Adipocyte (in vitro differentiated cells): Measurements from ENCODE around the gene REEP3.
A peak's percentile ranks its signal among the peaks of the same experiment; 100 is the strongest.

Experiments
- DNase-seq: peaks from one replicate; pipeline ENCODE4 v3.0.0-alpha.2; 2015; ENCODE audit warnings: low read depth
- H3K27me3 ChIP-seq: replicated peaks from 2 replicates; pipeline ENCODE4 v1.7.0; 2013; ENCODE audit warnings: mild to moderate bottlenecking, low read length, moderate library complexity; ENCODE audit not compliant: control insufficient read depth, insufficient read depth
- H3K36me3 ChIP-seq: 2 replicates; pipeline ENCODE4 v1.7.0; 2013; ENCODE audit warnings: low read length, mild to moderate bottlenecking, moderate library complexity; ENCODE audit not compliant: control insufficient read depth, insufficient read depth, severe bottlenecking
- H3K4me1 ChIP-seq: 2 replicates; pipeline ENCODE4 v1.7.0; 2013; ENCODE audit warnings: mild to moderate bottlenecking, low read length, moderate library complexity; ENCODE audit not compliant: control insufficient read depth, insufficient read depth
- H3K4me3 ChIP-seq: 2 replicates; pipeline ENCODE4 v1.7.0; 2013; ENCODE audit warnings: mild to moderate bottlenecking, low read length, moderate library complexity
- H3K9ac ChIP-seq: 2 replicates; pipeline ENCODE4 v1.7.0; 2013; ENCODE audit warnings: mild to moderate bottlenecking, low read length, moderate library complexity
- H3K9me3 ChIP-seq: 2 replicates; pipeline ENCODE4 v1.7.0; 2013; ENCODE audit warnings: mild to moderate bottlenecking, low read length, moderate library complexity; ENCODE audit not compliant: control insufficient read depth

The REEP3 gene

DNA sequence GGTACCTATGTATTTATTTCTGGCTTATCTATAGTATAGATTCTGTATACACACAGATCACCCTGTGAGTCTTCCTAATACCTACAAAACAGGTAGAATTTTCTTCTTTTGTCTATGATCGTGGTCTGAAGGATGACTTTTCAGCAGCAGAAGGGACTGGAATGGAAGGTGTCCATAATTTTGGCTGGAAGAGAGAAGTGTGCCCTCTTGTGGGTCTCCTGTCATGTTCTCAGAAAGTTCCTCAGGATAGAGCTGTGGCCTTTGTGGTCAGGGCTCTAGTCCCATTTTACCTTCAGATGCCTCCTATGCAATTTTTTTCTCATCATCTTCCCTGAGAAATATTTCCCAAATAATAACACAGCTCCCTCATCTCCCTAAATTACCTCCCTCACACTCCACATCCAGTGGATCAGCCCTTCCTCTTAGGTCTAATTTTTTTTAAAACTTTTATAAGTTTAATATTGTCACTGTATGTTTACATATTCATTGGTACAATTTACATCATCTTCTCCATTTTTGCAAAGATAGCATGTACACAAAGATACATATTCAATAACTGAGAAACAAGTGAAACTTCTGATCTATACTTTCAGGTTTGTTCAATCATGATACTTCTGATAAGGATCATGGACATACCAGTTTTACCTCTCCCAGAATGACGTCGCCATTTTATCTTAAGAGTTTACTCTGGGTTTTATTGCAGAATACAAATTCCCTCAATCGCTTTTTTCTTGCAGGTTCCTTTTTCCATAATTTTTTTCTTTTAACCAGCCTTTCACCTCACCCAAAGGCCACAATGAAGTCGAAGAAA is 112.7 kb downstream of the REEP3 start:
- H3K36me3 ChIP-seq: no peaks in the 10 kb centered on the region
- no peaks in the 10 kb centered on the region for H3K9me3 ChIP-seq
- DNase-seq: peak; percentile 65
- H3K9ac ChIP-seq: no peak overlapping the region
- H3K4me1 ChIP-seq: peaks cover 19% of the 10 kb centered on the region
- H3K4me3 ChIP-seq: no peak overlapping the region
- no peaks in the 10 kb centered on the region for H3K27me3 ChIP-seq

DNA sequence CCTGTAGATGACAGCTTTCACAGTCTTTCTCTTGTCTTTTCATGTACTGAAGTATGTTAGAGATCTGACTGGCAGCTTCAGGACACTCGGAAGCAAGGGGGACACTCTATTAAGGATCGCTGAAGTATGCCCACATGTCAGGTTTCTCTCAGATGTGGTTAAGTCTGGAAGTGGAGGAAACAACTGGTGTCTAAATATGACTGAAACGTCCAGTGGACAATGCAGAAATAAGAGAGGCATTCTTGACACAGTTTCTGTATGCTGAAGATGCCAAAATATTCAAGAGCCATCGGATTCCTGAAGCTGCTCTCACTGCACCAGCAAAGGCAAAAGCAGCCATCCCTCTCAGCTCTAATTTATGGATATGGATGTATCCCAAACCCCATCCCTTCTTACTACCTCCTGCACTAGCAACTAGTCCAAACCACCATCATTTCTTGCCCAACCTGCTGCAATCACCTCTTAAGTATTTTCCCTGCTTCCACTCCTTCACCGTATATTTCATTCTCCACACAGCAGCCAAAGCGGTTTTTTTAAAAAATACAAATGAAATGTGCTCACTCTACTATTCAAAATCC is 113.4 kb downstream of the REEP3 start:
- Histone ChIP-seq H3K9ac (no peak overlapping the region), H3K27me3 (no peaks in the 10 kb centered on the region), H3K9me3 (no peaks in the 10 kb centered on the region), H3K4me1 (peaks cover 17% of the 10 kb centered on the region), H3K36me3 (no peaks in the 10 kb centered on the region), H3K4me3 (no peak overlapping the region)
- no peak for DNase-seq

DNA sequence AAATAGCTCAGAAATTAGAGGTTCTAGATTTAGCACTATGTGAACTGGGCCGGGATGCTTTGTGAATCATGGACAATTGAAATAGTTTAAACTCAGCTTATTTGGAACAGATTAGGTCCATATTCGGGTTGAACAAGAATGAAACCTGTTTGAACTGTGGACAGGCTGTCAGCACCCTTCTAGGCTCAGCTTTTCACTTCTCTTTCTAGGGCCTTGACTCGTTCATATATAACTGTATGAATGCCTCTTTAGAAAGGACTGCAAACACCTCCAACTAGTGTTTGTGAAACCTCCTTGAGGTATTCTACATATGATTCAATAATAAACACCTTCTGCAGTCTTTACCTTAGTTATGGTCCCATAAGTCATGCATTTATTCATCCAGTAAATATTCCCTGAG is 115.6 kb downstream of the REEP3 start:
- Histone ChIP-seq H3K4me1 (peaks cover 6% of the 10 kb centered on the region), H3K36me3 (no peaks in the 10 kb centered on the region), H3K9me3 (no peaks in the 10 kb centered on the region), H3K27me3 (no peaks in the 10 kb centered on the region), H3K9ac (no peak overlapping the region), H3K4me3 (no peak overlapping the region)
- no peak for DNase-seq

DNA sequence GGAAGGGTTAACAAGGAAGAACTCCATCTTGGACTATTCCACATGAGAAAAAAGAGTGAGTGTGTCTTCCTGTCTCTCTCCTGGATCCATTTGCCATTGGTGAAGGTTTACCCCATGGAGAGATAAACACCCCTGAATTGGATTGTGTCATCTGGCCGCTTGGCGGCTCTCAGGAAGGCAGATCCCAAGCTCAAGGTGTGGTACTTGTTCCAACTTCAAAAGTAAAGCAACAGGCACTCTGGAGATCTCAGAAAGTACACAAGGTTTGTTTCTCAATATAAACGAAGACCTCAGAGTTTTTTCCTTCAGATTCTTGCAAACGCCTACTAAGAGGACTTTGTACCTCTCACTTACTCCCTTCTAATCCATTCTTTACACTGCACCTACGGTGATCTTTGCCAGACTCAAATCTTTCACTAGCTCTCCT is 116.7 kb downstream of the REEP3 start:
- no peaks in the 10 kb centered on the region for H3K27me3 ChIP-seq
- no peak overlapping the region for H3K9ac ChIP-seq
- no peak overlapping the region for H3K4me3 ChIP-seq
- no peaks in the 10 kb centered on the region for H3K36me3 ChIP-seq
- no peaks in the 10 kb centered on the region for H3K4me1 ChIP-seq
- no peak for DNase-seq
- H3K9me3 ChIP-seq: no peaks in the 10 kb centered on the region

DNA sequence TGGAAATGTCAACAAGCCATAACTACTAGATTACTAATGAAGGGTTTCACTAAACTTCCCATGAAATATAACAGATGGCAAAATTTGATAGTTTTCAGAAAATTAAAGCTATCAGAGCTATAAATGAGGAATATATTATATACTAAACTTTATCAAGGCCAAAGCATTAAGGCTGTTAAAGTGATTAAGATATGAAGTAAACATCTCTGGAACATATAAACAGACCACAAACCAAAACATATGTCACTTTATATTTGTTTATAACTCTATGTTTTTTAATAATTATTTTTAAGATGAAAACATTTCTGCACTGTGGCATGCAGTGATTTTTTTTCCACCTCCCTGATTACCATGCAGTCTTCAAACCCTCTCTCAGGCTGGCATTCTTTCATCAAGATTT is 120.2 kb downstream of the REEP3 start:
- Histone ChIP-seq H3K9me3 (no peaks in the 10 kb centered on the region), H3K4me1 (no peaks in the 10 kb centered on the region), H3K27me3 (no peaks in the 10 kb centered on the region), H3K9ac (no peak overlapping the region), H3K4me3 (no peak overlapping the region), H3K36me3 (no peaks in the 10 kb centered on the region)
- no peak for DNase-seq

DNA sequence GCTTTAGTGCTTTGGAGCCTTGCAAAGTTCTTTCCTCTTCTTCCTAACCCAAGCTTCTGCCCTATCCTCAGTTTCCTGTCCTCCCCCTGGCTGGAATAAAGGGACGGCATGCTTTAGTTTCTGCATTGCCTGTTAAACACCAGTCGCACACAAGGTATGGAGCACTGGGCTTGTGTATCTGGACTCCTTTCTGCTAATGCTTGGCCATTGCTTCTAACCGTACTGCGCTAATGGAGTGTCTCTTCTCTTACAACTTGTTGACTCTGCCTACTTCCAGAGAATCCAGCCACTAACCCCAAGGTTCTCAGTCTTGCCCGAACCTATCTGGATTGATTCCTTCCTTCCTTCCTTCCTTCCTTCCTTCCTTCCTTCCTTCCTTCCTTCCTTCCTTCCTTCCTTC is 120.6 kb downstream of the REEP3 start:
- Histone ChIP-seq H3K4me1 (no peaks in the 10 kb centered on the region), H3K27me3 (no peaks in the 10 kb centered on the region), H3K36me3 (no peaks in the 10 kb centered on the region), H3K4me3 (no peak overlapping the region), H3K9me3 (no peaks in the 10 kb centered on the region), H3K9ac (no peak overlapping the region)
- DNase-seq: no peak

DNA sequence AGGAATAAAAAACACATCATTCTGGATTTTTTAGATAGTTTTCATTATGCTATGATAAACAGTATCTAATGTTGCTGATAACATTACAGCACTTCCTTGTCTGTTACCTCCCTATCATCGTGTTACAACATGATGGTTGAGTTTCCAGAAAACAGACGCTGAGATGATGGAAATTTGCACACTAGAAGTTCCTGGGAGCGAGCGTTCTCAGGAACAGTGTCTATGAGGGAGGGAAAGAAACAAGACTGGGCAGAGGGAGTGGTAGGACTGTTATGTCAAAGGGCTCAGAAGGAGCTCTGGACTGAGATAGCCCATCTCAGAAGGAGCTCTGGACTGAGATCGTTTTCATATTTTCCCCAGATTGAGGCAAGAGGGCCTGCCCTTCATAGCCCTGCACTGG is 121.6 kb downstream of the REEP3 start:
- no peak overlapping the region for H3K9ac ChIP-seq
- no peaks in the 10 kb centered on the region for H3K36me3 ChIP-seq
- H3K27me3 ChIP-seq: no peaks in the 10 kb centered on the region
- H3K9me3 ChIP-seq: no peaks in the 10 kb centered on the region
- no peaks in the 10 kb centered on the region for H3K4me1 ChIP-seq
- H3K4me3 ChIP-seq: no peak overlapping the region
- DNase-seq: no peak

DNA sequence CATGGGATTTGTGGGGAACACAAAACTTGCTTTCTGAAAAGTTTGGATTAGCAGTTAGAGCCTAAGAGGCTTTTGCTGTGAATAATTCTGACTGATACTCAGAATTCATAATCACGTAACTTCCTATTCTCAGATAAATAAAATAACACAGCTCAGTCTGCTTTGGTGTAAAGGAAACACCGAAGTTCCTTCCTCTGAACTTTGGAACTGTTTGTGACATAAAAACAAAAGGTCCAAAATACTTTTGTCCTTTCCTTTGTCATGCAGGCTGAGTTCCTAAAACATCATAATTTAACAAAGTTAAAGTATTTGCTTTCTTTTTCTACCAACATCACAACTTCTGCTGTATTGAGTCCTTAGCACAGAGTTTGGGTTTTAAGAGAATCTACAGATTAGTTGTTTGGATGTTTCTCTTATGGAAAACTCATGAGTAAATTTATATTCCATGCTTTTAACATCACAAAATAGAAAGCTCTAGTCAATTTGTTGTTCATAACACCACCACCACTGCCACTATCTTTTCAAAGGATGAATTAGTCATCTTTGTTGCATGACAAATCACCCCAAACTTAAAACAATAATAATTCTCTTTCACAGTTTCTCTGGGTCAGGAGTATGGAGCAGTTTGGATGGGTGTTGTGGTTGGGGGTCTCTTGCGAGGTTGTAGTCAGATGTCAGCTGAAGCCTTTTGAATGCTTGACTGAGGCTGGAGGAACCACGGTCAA is 123.4 kb downstream of the REEP3 start:
- H3K9ac ChIP-seq: no peak overlapping the region
- H3K27me3 ChIP-seq: no peaks in the 10 kb centered on the region
- no peak for DNase-seq
- no peaks in the 10 kb centered on the region for H3K9me3 ChIP-seq
- no peaks in the 10 kb centered on the region for H3K4me1 ChIP-seq
- no peaks in the 10 kb centered on the region for H3K36me3 ChIP-seq
- H3K4me3 ChIP-seq: no peak overlapping the region

DNA sequence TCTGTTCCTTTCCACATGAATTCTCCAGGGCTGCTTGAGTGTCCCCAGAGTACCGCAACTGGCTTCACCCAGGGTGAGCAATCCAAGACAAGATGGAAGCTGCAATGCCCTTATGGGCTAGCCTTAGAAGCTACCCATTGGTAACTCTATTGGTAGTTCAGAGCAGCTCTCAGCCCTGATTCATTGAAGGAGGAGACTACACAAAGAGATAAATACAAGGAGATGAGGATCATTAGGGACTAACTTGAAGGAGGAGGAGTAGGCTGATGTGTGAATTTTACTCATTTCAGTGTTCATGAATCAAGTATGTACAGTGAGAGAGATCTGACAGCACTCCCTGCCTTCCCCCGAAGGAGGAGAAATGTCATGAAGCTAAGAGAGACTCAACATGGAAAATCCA is 124.0 kb downstream of the REEP3 start:
- no peak overlapping the region for H3K9ac ChIP-seq
- H3K4me3 ChIP-seq: no peak overlapping the region
- no peaks in the 10 kb centered on the region for H3K36me3 ChIP-seq
- no peaks in the 10 kb centered on the region for H3K9me3 ChIP-seq
- H3K27me3 ChIP-seq: no peaks in the 10 kb centered on the region
- DNase-seq: no peak
- no peaks in the 10 kb centered on the region for H3K4me1 ChIP-seq

DNA sequence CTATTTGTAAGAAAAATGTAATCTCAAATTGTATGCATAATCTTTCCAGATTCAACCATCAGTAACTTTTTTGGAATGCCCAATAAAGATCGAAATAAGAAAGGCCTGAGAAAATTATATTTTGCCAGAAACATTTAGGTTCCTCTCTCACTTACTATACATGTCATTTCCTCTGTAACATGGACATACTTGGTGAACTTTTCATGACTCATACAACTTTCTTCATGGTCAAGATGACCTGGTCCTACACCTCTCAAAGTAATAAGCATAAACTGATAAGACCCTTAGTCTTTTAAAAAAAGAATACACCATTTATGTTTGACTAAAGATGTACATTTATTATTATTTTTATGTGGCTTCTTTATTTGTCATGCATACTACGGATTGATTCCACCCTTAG is 125.3 kb downstream of the REEP3 start:
- DNase-seq: no peak
- no peaks in the 10 kb centered on the region for H3K27me3 ChIP-seq
- no peaks in the 10 kb centered on the region for H3K4me1 ChIP-seq
- no peak overlapping the region for H3K4me3 ChIP-seq
- H3K9me3 ChIP-seq: no peaks in the 10 kb centered on the region
- H3K36me3 ChIP-seq: no peaks in the 10 kb centered on the region
- no peak overlapping the region for H3K9ac ChIP-seq

DNA sequence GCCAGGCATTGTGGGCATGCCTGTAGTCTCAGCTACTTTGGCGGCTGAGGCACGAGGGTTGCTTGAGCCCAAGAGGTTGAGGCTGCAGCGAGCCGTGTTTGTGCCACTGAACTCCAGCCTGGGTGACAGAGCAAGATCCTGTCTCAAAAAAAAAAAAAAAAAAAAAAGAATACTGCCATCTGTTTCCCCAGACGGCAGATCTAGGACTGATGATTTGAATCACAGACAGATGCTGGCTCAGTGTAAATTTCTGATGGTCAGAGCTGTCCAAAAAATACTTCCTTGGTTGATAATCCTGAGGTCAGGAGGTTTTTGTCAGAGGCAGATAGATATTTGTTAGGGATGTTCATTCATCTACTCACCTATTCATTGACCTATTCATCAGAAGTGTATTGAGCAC is 130.7 kb downstream of the REEP3 start:
- Histone ChIP-seq H3K4me1 (no peaks in the 10 kb centered on the region), H3K9me3 (no peaks in the 10 kb centered on the region), H3K27me3 (no peaks in the 10 kb centered on the region), H3K4me3 (no peak overlapping the region), H3K36me3 (no peaks in the 10 kb centered on the region), H3K9ac (no peak overlapping the region)
- DNase-seq: no peak
